GM06990 (cell line): Measurements from ENCODE around the gene CEP83.

Source experiments
- DNase-seq: peaks from one replicate; pipeline ENCODE4 v3.0.0-alpha.2; 2011; ENCODE audit not compliant: insufficient read length; ENCODE audit errors: extremely low read depth
- H3K27me3 ChIP-seq: replicated peaks from 2 replicates; pipeline ENCODE4 v1.6.0; 2011; ENCODE audit warnings: low read length; ENCODE audit not compliant: control insufficient read depth, insufficient read depth
- H3K36me3 ChIP-seq: 2 replicates; pipeline ENCODE4 v1.5.1; 2011; ENCODE audit warnings: low read length; ENCODE audit not compliant: control insufficient read depth, insufficient read depth
- H3K4me3 ChIP-seq: replicated peaks from 2 replicates; pipeline ENCODE4 v1.5.1; 2011; ENCODE audit warnings: low read depth, mild to moderate bottlenecking, control low read depth, low read length
- TF ChIP-seq, protein P1 (sequence below): IDR thresholded peaks from 2 replicates; pipeline ENCODE4 v1.5.1; 2011; ENCODE audit warnings: low read length, control low read depth, mild to moderate bottlenecking, inconsistent platforms; ENCODE audit not compliant: insufficient read depth, poor library complexity, severe bottlenecking

The CEP83 gene

GRCh38 chr12:94265966-94266745 lies 193.5 kb downstream of the CEP83 start:
- TF ChIP-seq, protein P1, sequence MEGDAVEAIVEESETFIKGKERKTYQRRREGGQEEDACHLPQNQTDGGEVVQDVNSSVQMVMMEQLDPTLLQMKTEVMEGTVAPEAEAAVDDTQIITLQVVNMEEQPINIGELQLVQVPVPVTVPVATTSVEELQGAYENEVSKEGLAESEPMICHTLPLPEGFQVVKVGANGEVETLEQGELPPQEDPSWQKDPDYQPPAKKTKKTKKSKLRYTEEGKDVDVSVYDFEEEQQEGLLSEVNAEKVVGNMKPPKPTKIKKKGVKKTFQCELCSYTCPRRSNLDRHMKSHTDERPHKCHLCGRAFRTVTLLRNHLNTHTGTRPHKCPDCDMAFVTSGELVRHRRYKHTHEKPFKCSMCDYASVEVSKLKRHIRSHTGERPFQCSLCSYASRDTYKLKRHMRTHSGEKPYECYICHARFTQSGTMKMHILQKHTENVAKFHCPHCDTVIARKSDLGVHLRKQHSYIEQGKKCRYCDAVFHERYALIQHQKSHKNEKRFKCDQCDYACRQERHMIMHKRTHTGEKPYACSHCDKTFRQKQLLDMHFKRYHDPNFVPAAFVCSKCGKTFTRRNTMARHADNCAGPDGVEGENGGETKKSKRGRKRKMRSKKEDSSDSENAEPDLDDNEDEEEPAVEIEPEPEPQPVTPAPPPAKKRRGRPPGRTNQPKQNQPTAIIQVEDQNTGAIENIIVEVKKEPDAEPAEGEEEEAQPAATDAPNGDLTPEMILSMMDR, result no peak
- Histone ChIP-seq H3K27me3 (no peaks in the 10 kb centered on the region), H3K4me3 (no peak overlapping the region), H3K36me3 (peaks cover 11% of the 10 kb centered on the region)
- no peak for DNase-seq

DNA sequence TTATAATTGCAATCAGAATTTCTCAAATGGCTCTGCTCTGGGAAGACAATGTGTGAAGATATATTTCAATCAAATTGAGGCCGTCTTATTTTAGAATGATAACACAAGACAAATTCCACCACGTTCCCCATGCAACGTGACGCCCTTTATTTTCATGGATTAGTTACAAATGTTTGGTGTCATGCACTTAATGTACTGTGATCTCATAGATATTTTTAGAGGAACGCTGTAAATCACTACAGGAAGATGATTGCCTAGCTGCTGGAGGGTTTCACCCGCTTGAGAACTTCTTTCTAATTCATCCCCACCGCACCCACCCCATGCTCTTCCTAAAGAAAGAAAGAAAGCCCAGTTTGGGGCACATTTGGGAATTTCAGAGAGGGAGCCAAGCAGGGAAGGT lies 194.1 kb downstream of the CEP83 start:
- no peak for DNase-seq
- TF ChIP-seq, protein P1, result no peak

GRCh38 chr12:94264736-94265485 lies 194.8 kb downstream of the CEP83 start:
- DNase-seq, result no peak
- TF ChIP-seq, protein P1, result no peak
- no peaks in the 10 kb centered on the region for H3K27me3 ChIP-seq
- no peak overlapping the region for H3K4me3 ChIP-seq
- peaks cover 14% of the 10 kb centered on the region for H3K36me3 ChIP-seq

More for the DNA sequence above, 194.1 kb downstream of the CEP83 start:
- peaks cover 13% of the 10 kb centered on the region for H3K36me3 ChIP-seq
- H3K27me3 ChIP-seq, result no peaks in the 10 kb centered on the region
- no peak overlapping the region for H3K4me3 ChIP-seq

- Histone ChIP-seq H3K4me3 (no peak overlapping the region), H3K36me3 (peaks cover 14% of the 10 kb centered on the region), H3K27me3 (no peaks in the 10 kb centered on the region)
- TF ChIP-seq, protein P1, result no peak
- no peak for DNase-seq
Measured at GRCh38 chr12:94263905-94264561, 195.6 kb downstream of the CEP83 start.

- peak; percentile 73 for DNase-seq
- Histone ChIP-seq H3K27me3 (no peaks in the 10 kb centered on the region), H3K4me3 (peak overlapping the region; percentile 10; the same call in 1 of the 2 replicates), H3K36me3 (peaks cover 14% of the 10 kb centered on the region)
- TF ChIP-seq, protein P1, result no peak
Measured at GRCh38 chr12:94263011-94263811, 196.5 kb downstream of the CEP83 start.
